ENCODE measurements around the gene PGGT1B.
A peak's percentile ranks its signal among the peaks of the same experiment; 100 is the strongest.

The PGGT1B gene

GRCh38 chr5:115262321-115263077 lies at the start of gene PGGT1B:
PGGT1B (minus strand) TSS chr5:115262877; CDS start chr5:115262851, 26 bp downstream.
- Histone ChIP-seq H3K27me3 (ENCODE audit: control insufficient read depth, insufficient read depth, low read length) (no peaks in the 10 kb centered on the region), H3K4me3 (ENCODE audit: low read length) (peak within 1 kb of the TSS; percentile 39), H3K4me1 (ENCODE audit: control insufficient read depth, insufficient read depth, low read length) (peaks cover 9% of the 10 kb centered on the region), H3K36me3 (ENCODE audit: control insufficient read depth, insufficient read depth, low read length) (no peaks in the 10 kb centered on the region), H3K9ac (ENCODE audit: low read length) (peak within 1 kb of the TSS; percentile 93), H3K9me3 (ENCODE audit: control insufficient read depth, low read length) (no peaks in the 10 kb centered on the region)

- Histone ChIP-seq H3K27me3 (ENCODE audit: control insufficient read depth, insufficient read depth, low read length) (no peaks in the 10 kb centered on the region), H3K36me3 (ENCODE audit: control insufficient read depth, insufficient read depth, low read length) (no peaks in the 10 kb centered on the region), H3K4me3 (ENCODE audit: low read length) (no peak overlapping the region), H3K4me1 (ENCODE audit: control insufficient read depth, insufficient read depth, low read length) (peaks cover 6% of the 10 kb centered on the region), H3K9me3 (ENCODE audit: control insufficient read depth, low read length) (no peaks in the 10 kb centered on the region), H3K9ac (ENCODE audit: low read length) (no peak overlapping the region)
Measured at GRCh38 chr5:115309751-115310370, 47.2 kb upstream of the PGGT1B start.

- Histone ChIP-seq H3K4me3 (ENCODE audit: low read length) (no peak overlapping the region), H3K27me3 (ENCODE audit: control insufficient read depth, insufficient read depth, low read length) (no peaks in the 10 kb centered on the region), H3K9me3 (ENCODE audit: control insufficient read depth, low read length) (no peaks in the 10 kb centered on the region), H3K36me3 (ENCODE audit: control insufficient read depth, insufficient read depth, low read length) (no peaks in the 10 kb centered on the region), H3K4me1 (ENCODE audit: control insufficient read depth, insufficient read depth, low read length) (peaks cover 6% of the 10 kb centered on the region), H3K9ac (ENCODE audit: low read length) (no peak overlapping the region)
Measured at GRCh38 chr5:115308815-115309214, 46.1 kb upstream of the PGGT1B start.

GRCh38 chr5:115306011-115306536 lies 43.4 kb upstream of the PGGT1B start:
- Histone ChIP-seq H3K27me3 (ENCODE audit: control insufficient read depth, insufficient read depth, low read length) (no peaks in the 10 kb centered on the region), H3K36me3 (ENCODE audit: control insufficient read depth, insufficient read depth, low read length) (no peaks in the 10 kb centered on the region), H3K4me1 (ENCODE audit: control insufficient read depth, insufficient read depth, low read length) (peaks cover 6% of the 10 kb centered on the region), H3K9me3 (ENCODE audit: control insufficient read depth, low read length) (no peaks in the 10 kb centered on the region), H3K4me3 (ENCODE audit: low read length) (no peak overlapping the region), H3K9ac (ENCODE audit: low read length) (no peak overlapping the region)

GRCh38 chr5:115304496-115304895 lies 41.8 kb upstream of the PGGT1B start:
- H3K9ac ChIP-seq (ENCODE audit: low read length): no peak overlapping the region
- peaks cover 6% of the 10 kb centered on the region for H3K4me1 ChIP-seq (ENCODE audit: control insufficient read depth, insufficient read depth, low read length)
- no peaks in the 10 kb centered on the region for H3K36me3 ChIP-seq (ENCODE audit: control insufficient read depth, insufficient read depth, low read length)
- no peaks in the 10 kb centered on the region for H3K27me3 ChIP-seq (ENCODE audit: control insufficient read depth, insufficient read depth, low read length)
- no peak overlapping the region for H3K4me3 ChIP-seq (ENCODE audit: low read length)
- no peaks in the 10 kb centered on the region for H3K9me3 ChIP-seq (ENCODE audit: control insufficient read depth, low read length)

- Histone ChIP-seq H3K4me3 (ENCODE audit: low read length) (no peak overlapping the region), H3K9ac (ENCODE audit: low read length) (no peak overlapping the region), H3K36me3 (ENCODE audit: control insufficient read depth, insufficient read depth, low read length) (no peaks in the 10 kb centered on the region), H3K27me3 (ENCODE audit: control insufficient read depth, insufficient read depth, low read length) (no peaks in the 10 kb centered on the region), H3K9me3 (ENCODE audit: control insufficient read depth, low read length) (no peaks in the 10 kb centered on the region), H3K4me1 (ENCODE audit: control insufficient read depth, insufficient read depth, low read length) (no peaks in the 10 kb centered on the region)
Measured at GRCh38 chr5:115298811-115299210, 36.1 kb upstream of the PGGT1B start.

GRCh38 chr5:115297031-115297430 lies 34.4 kb upstream of the PGGT1B start:
- Histone ChIP-seq H3K27me3 (ENCODE audit: control insufficient read depth, insufficient read depth, low read length) (no peaks in the 10 kb centered on the region), H3K9ac (ENCODE audit: low read length) (no peak overlapping the region), H3K36me3 (ENCODE audit: control insufficient read depth, insufficient read depth, low read length) (no peaks in the 10 kb centered on the region), H3K4me1 (ENCODE audit: control insufficient read depth, insufficient read depth, low read length) (no peaks in the 10 kb centered on the region), H3K4me3 (ENCODE audit: low read length) (no peak overlapping the region), H3K9me3 (ENCODE audit: control insufficient read depth, low read length) (no peaks in the 10 kb centered on the region)

- H3K4me1 ChIP-seq (ENCODE audit: control insufficient read depth, insufficient read depth, low read length): no peaks in the 10 kb centered on the region
- no peaks in the 10 kb centered on the region for H3K9me3 ChIP-seq (ENCODE audit: control insufficient read depth, low read length)
- peak within 1 kb of the TSS; percentile 68 for H3K9ac ChIP-seq (ENCODE audit: low read length)
- no peaks in the 10 kb centered on the region for H3K36me3 ChIP-seq (ENCODE audit: control insufficient read depth, insufficient read depth, low read length)
- H3K27me3 ChIP-seq (ENCODE audit: control insufficient read depth, insufficient read depth, low read length): no peaks in the 10 kb centered on the region
- peak within 1 kb of the TSS; percentile 43 for H3K4me3 ChIP-seq (ENCODE audit: low read length)
Measured at GRCh38 chr5:115296124-115297022, 33.7 kb upstream of the PGGT1B start, which contains the start of gene CCDC112. CCDC112 (minus strand) TSS chr5:115296654; CDS start chr5:115296543, 111 bp downstream.

- Histone ChIP-seq H3K9ac (ENCODE audit: low read length) (peak overlapping the region; percentile 68), H3K36me3 (ENCODE audit: control insufficient read depth, insufficient read depth, low read length) (no peaks in the 10 kb centered on the region), H3K9me3 (ENCODE audit: control insufficient read depth, low read length) (no peaks in the 10 kb centered on the region), H3K4me1 (ENCODE audit: control insufficient read depth, insufficient read depth, low read length) (no peaks in the 10 kb centered on the region), H3K4me3 (ENCODE audit: low read length) (peak overlapping the region; percentile 43), H3K27me3 (ENCODE audit: control insufficient read depth, insufficient read depth, low read length) (no peaks in the 10 kb centered on the region)
Measured at GRCh38 chr5:115295777-115296123, 33.1 kb upstream of the PGGT1B start.

- no peak overlapping the region for H3K4me3 ChIP-seq (ENCODE audit: low read length)
- H3K9me3 ChIP-seq (ENCODE audit: control insufficient read depth, low read length): no peaks in the 10 kb centered on the region
- no peaks in the 10 kb centered on the region for H3K4me1 ChIP-seq (ENCODE audit: control insufficient read depth, insufficient read depth, low read length)
- H3K9ac ChIP-seq (ENCODE audit: low read length): no peak overlapping the region
- H3K27me3 ChIP-seq (ENCODE audit: control insufficient read depth, insufficient read depth, low read length): no peaks in the 10 kb centered on the region
- no peaks in the 10 kb centered on the region for H3K36me3 ChIP-seq (ENCODE audit: control insufficient read depth, insufficient read depth, low read length)
Measured at GRCh38 chr5:115291397-115291796, 28.7 kb upstream of the PGGT1B start.

GRCh38 chr5:115289104-115289503 lies 26.4 kb upstream of the PGGT1B start:
- H3K9me3 ChIP-seq (ENCODE audit: control insufficient read depth, low read length): no peaks in the 10 kb centered on the region
- no peaks in the 10 kb centered on the region for H3K4me1 ChIP-seq (ENCODE audit: control insufficient read depth, insufficient read depth, low read length)
- no peaks in the 10 kb centered on the region for H3K36me3 ChIP-seq (ENCODE audit: control insufficient read depth, insufficient read depth, low read length)
- no peaks in the 10 kb centered on the region for H3K27me3 ChIP-seq (ENCODE audit: control insufficient read depth, insufficient read depth, low read length)
- H3K9ac ChIP-seq (ENCODE audit: low read length): no peak overlapping the region
- no peak overlapping the region for H3K4me3 ChIP-seq (ENCODE audit: low read length)

All from mucosa of stomach (tissue), 1 donor.